MCF 10A (cell line): Measurements from ENCODE around the gene CNOT2. TPM values are rescaled to one million over a fixed set of nuclear protein-coding genes. Genes with fewer than 3 reads are reported as not detected.
A peak's percentile ranks its signal among the peaks of the same experiment; 100 is the strongest.

Source experiments
- BruUV-seq: library from RNA; stranded (reverse); fragments of 400-500 nt; replicated peaks from 2 replicates; lab custom pipeline; 2021; lab: Mats Ljungman, UMichigan
- CTCF ChIA-PET: fragments of 300-600 bp; sonication (Branson Sonifier 250); formaldehyde crosslinking; extraction: SDS; loops from one replicate; lab custom pipeline; 2021; ENCODE audit warnings: antibody characterized with exemption, inconsistent platforms; lab: Yijun Ruan, JAX
- POLR2A ChIA-PET: fragments of 300-600, 350-650 bp; sonication (Branson Sonifier 250); formaldehyde crosslinking; extraction: SDS; loops from one replicate; lab custom pipeline; 2020; ENCODE audit warnings: antibody characterized with exemption, inconsistent platforms; lab: Yijun Ruan, JAX
- DNase-seq: peaks from one replicate; pipeline ENCODE4 v3.0.0-alpha.2; 2018; ENCODE audit not compliant: unreplicated experiment
- H3K27ac Mint-ChIP-seq: one replicate; pipeline ENCODE4 v1.8.0; 2022; ENCODE audit warnings: mild to moderate bottlenecking, low read depth, mixed read lengths; ENCODE audit not compliant: unreplicated experiment
- H3K27me3 Mint-ChIP-seq: one replicate; pipeline ENCODE4 v1.8.0; 2022; ENCODE audit warnings: mixed read lengths; ENCODE audit not compliant: insufficient read depth, unreplicated experiment
- H3K36me3 Mint-ChIP-seq: one replicate; pipeline ENCODE4 v1.8.0; 2022; ENCODE audit warnings: mild to moderate bottlenecking, moderate library complexity, mixed read lengths; ENCODE audit not compliant: insufficient read depth, unreplicated experiment
- H3K4me1 Mint-ChIP-seq: one replicate; pipeline ENCODE4 v1.8.0; 2022; ENCODE audit warnings: mixed read lengths; ENCODE audit not compliant: insufficient read depth, unreplicated experiment
- H3K4me3 Mint-ChIP-seq: one replicate; pipeline ENCODE4 v1.8.0; 2022; ENCODE audit warnings: mild to moderate bottlenecking, moderate library complexity, mixed read lengths; ENCODE audit not compliant: unreplicated experiment
- H3K9me3 Mint-ChIP-seq: one replicate; pipeline ENCODE4 v1.8.0; 2022; ENCODE audit warnings: mixed read lengths; ENCODE audit not compliant: unreplicated experiment
- intact Hi-C: fragments of 100-400 bp; cut with micrococcal nuclease; formaldehyde crosslinking; loops from 2 replicates; pipeline ENCODE4 v1.14.1; 2022
- total RNA-seq: library from RNA; stranded (reverse); gene quantifications from 2 replicates; pipeline ENCODE4 v1.2.3, GENCODE V29; 2022
- TF ChIP-seq, protein P1 (sequence below): fragments of 200-600 bp; IDR thresholded peaks from one replicate; pipeline ENCODE4 v1.8.0; 2022; ENCODE audit warnings: antibody characterized with exemption, mild to moderate bottlenecking; ENCODE audit not compliant: unreplicated experiment

The CNOT2 gene
- total RNA-seq, 1 experiment from 2014 or later, result 91.0 TPM

DNA sequence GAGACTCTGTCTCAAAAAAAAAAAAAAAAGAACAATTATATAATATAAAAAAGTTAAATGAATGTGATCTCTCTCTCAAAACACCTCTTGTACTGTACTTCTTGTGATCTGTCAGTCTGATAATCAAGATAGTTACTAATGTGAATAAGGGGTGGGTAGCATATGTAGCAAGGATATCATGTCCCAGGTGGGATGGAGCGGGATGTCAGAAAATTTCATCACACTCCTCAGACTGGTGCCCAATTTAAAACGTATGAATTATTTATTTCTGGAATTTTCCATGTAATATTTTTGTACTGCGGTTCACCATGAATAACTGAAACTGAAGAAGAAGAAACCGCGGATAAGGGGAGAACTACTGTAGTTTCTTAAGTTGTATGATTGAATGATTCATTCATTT, 11.0 kb downstream of the CNOT2 start:
- no TSS peak for BruUV-seq
- Mint-ChIP-seq H3K27me3 (no peaks in the 10 kb centered on the region), H3K36me3 (peaks cover 6% of the 10 kb centered on the region), H3K4me3 (no peak overlapping the region), H3K27ac (no peak overlapping the region), H3K9me3 (no peaks in the 10 kb centered on the region), H3K4me1 (peaks cover 31% of the 10 kb centered on the region)
- TF ChIP-seq, protein P1, sequence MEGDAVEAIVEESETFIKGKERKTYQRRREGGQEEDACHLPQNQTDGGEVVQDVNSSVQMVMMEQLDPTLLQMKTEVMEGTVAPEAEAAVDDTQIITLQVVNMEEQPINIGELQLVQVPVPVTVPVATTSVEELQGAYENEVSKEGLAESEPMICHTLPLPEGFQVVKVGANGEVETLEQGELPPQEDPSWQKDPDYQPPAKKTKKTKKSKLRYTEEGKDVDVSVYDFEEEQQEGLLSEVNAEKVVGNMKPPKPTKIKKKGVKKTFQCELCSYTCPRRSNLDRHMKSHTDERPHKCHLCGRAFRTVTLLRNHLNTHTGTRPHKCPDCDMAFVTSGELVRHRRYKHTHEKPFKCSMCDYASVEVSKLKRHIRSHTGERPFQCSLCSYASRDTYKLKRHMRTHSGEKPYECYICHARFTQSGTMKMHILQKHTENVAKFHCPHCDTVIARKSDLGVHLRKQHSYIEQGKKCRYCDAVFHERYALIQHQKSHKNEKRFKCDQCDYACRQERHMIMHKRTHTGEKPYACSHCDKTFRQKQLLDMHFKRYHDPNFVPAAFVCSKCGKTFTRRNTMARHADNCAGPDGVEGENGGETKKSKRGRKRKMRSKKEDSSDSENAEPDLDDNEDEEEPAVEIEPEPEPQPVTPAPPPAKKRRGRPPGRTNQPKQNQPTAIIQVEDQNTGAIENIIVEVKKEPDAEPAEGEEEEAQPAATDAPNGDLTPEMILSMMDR, result no peak
- ChIA-PET CTCF (no interaction called here), POLR2A (interaction anchor here (1.0 kb wide), 1 partner anchor 12 kb away, joined by 3 read pairs; no protein-coding TSS in a partner anchor)
- no peak for DNase-seq
- intact Hi-C loops, result no loop called here

DNA sequence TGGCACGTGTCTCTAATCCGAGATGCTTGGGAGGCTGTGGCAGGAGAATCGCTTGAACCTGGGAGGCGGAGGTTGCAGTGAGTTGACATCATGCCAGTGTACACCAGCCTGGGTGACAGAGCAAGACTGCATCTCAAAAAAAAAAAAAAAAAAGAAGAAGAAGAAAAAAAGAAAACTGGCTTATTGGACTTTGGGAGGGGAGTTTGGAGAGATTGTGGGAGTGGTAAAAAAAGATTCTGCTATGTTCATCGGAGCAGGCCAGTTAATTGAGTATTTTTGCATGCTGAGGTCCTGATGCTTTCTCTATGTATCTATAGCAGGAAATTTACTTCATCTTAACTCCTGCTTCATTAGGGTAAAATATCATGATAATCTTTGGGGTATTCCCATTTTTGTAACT, 11.6 kb downstream of the CNOT2 start:
- H3K9me3 Mint-ChIP-seq, result no peaks in the 10 kb centered on the region
- peaks cover 31% of the 10 kb centered on the region for H3K4me1 Mint-ChIP-seq
- CTCF ChIA-PET, result no interaction called here
- no peak for DNase-seq
- H3K36me3 Mint-ChIP-seq, result peaks cover 6% of the 10 kb centered on the region
- H3K27ac Mint-ChIP-seq, result no peak overlapping the region
- TF ChIP-seq, protein P1, result no peak
- BruUV-seq, result no TSS peak
- no peaks in the 10 kb centered on the region for H3K27me3 Mint-ChIP-seq
- H3K4me3 Mint-ChIP-seq, result no peak overlapping the region
- POLR2A ChIA-PET, result interaction anchor here (0.9 to 1.0 kb wide), 2 partner anchors 8 to 12 kb away, joined by 3 to 5 read pairs; no protein-coding TSS in a partner anchor
- intact Hi-C loops, result no loop called here

DNA sequence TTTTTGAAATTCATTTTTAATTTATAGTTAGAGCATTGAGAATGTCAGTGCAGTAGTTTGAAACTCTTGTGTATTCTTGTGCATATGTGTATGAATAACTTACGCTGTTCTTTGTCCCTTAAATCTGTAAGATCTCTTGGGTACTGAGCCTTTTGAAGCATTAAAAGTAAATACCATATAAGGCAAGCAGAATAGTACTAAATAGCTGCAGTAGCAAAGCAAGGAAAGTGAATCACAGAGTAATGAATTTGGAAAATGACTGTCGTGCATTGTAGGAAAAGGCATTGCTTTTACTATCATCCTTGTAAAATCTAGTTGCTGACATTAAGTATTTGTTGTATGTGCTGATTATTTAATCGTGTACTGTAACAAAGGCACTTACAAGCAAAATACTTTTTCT, 12.1 kb downstream of the CNOT2 start:
- TF ChIP-seq, protein P1, result no peak
- intact Hi-C loops, result no loop called here
- no TSS peak for BruUV-seq
- POLR2A ChIA-PET, result interaction anchor here (0.9 kb wide), 1 partner anchor 9 kb away, joined by 5 read pairs; no protein-coding TSS in a partner anchor
- no peak for DNase-seq
- H3K4me3 Mint-ChIP-seq, result no peak overlapping the region
- CTCF ChIA-PET, result no interaction called here
- H3K27me3 Mint-ChIP-seq, result no peaks in the 10 kb centered on the region
- peaks cover 6% of the 10 kb centered on the region for H3K36me3 Mint-ChIP-seq
- H3K27ac Mint-ChIP-seq, result no peak overlapping the region
- H3K4me1 Mint-ChIP-seq, result peaks cover 29% of the 10 kb centered on the region
- H3K9me3 Mint-ChIP-seq, result no peaks in the 10 kb centered on the region

DNA sequence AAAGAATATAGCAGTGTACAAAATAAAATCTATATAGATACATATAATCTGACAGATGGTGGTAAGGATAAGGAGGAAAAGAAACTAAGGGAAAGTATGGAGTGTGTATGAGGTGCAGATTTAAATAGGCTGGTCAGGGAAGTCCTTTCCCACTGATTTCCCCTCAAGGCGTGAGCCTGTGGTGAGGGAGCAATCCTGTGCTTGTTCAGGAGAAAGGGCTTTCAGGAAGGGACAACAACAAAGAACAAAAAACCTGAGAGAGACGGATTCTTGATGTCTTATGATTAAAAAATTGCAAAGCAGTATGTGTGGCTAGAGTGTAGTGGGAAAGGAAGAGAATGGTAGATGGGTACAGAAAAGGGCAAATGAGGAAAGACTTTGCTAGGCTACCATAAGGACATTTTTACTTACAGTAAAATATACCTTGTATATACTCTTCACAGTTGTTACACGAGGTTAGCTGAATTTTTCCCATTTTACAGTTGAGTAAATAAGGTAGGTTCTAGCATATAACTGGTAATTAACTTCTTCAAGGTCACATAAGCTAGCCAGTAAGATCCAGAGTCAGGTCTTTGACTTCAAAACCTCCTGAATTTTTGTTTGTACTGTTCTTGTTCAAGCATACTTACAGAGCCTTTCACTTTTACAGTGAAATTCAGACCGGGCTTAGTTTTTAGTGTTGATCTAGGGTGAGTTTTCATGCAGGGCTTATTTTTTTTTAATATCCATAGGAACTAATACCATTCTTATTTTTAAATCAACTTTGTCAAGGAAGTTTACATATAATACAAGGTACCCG, 15.6 kb downstream of the CNOT2 start:
- Mint-ChIP-seq H3K27ac (no peak overlapping the region), H3K4me1 (peaks cover 16% of the 10 kb centered on the region), H3K9me3 (peaks cover 7% of the 10 kb centered on the region), H3K36me3 (peaks cover 12% of the 10 kb centered on the region), H3K4me3 (no peak overlapping the region), H3K27me3 (no peaks in the 10 kb centered on the region)
- POLR2A ChIA-PET, result interaction anchor here (1.1 to 1.7 kb wide), 4 partner anchors 15 to 271 kb away, joined by 3 to 8 read pairs (median 4); no protein-coding TSS in a partner anchor
- intact Hi-C loops, result no loop called here
- peak; percentile 33 for DNase-seq
- CTCF ChIA-PET, result no interaction called here
- BruUV-seq, result no TSS peak
- TF ChIP-seq, protein P1, result no peak
